ENCODE results near the gene IFITM1.
"Not testable (repeated sequence)": the region's sequence is repeated elsewhere in the genome, so short reads cannot be mapped to it uniquely, and the experiment has no call there.

IFITM1 gene

DNA sequence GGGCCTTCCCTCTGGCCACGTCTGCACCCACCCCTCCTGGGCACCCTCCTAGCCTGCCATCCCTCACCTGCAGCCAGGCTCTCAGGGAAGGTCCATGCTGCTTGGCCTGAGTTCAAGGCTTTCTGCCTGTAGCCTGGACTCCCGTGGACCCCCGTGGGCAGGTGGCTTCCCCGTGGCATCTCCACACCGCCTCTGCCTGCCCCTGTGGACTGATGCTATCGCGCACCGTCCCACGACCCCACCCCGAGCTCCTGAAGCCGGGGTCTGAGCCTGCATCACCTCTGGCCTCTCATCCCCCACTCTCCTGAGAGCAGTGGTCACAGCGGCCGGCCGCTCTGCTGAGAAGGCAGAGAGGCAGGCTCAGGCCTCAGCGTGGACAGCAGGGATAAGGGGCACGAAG lies 19.1 kb upstream of the IFITM1 start:
- DNase-seq: no peak

DNA sequence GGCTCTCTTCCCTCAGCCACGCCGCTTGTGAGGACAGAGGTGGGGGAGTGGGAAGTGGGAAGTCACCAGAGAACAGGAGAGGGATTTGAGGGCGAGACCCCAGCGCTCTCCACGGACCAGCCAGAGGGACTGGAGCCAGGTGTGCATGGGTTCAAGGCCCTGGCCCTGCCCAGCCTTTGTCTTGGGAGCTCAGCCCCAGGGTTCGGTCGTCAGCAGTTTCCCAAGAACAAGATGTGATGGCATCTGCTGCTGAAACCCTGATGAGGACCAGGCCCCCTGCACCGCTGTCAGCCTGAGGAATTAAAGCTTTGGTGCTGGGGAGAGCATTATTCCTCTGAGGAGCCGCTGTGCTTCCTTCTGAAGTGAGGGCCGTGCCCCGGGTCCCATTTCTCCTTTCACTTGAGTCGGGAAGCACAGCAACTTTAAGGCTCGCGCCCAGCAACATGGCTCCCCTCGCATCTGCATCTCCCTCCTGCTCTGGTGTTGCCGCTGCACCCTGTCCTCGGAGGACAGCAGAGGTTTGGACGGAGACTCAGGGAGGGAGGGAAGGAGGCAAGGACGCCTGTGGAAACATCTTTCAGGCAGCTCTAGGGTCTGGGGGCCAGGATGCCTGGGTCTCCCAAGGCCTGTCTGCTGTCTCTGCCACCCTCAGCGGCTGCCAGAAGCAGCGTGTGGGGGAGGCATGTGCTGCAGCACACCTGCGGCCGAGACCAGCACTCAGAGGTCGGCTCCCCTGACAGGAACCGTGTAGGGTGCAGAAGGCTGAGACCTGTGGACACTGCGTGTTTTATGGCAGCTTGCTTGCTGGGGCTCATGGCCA lies 18.3 kb upstream of the IFITM1 start:
- DNase-seq: no peak

DNA sequence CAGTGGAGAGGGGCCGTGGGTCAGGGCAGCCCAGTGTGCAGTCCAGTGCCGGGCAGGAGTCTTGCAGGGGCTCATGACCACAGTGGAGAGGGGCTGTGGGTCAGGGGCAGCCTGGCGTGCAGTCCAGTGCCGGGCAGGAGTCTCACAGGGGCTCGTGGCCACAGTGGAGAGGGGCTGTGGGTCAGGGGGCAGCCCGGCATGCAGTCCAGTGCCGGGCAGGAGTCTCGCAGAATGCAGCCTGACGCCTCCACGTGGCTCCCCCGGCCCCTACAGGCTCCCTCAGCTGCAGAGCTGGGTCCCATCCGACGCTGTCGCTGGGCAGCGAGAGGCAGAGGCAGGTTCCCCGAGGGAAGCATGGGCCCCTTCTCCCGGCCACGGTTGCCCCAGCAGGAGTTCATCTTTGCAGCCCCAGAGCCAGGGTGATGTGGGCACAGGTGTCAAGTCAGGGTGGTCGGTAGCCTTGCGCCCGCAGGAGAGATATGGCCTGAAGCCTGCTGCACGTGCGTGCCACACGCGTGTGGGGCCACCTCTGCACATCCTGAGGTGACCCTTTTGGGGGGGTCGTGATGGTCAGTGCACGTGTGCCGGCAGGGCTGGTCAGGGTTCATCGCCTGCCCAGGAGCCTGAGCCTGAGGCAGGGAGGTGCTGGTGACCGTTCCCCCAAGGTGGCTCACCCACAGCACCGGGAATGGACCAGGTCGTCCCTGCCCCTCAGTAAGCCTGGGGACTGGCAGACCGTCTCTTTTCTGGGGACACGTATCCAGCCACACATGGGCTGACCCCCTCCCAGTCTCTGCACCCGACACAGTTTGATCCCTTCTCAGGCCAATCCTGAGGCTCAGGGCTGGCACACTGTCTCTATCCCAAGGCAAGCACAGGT lies 17.4 kb upstream of the IFITM1 start:
- DNase-seq: no peak

DNA sequence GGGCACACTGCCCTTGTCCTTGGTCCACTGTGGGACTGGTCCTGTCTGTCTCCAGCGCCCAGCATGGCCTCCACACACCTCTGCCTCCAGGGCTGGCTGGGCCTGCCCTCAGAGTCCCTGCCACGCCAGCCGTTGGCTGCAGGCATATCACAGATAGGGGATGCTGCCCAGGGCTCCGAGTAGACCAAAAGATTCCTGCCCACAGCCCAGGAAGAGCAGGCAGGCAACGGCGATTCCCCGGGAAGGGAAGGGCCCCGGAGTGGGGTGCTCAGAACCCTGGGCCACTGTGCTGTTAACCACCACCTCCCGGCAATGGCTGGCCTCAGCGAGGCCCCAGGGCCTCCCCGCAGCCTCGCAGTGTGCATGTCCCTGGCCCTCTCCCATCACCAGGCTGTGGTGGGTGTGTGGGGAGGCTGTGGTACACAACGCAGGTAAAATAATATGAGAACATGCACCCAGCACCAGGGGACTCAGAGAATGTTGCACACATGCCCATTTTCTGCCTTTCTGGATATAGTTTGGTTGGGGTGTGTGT lies 16.7 kb upstream of the IFITM1 start:
- DNase-seq: peak in 1 of 2 experiments; percentile 12

DNA sequence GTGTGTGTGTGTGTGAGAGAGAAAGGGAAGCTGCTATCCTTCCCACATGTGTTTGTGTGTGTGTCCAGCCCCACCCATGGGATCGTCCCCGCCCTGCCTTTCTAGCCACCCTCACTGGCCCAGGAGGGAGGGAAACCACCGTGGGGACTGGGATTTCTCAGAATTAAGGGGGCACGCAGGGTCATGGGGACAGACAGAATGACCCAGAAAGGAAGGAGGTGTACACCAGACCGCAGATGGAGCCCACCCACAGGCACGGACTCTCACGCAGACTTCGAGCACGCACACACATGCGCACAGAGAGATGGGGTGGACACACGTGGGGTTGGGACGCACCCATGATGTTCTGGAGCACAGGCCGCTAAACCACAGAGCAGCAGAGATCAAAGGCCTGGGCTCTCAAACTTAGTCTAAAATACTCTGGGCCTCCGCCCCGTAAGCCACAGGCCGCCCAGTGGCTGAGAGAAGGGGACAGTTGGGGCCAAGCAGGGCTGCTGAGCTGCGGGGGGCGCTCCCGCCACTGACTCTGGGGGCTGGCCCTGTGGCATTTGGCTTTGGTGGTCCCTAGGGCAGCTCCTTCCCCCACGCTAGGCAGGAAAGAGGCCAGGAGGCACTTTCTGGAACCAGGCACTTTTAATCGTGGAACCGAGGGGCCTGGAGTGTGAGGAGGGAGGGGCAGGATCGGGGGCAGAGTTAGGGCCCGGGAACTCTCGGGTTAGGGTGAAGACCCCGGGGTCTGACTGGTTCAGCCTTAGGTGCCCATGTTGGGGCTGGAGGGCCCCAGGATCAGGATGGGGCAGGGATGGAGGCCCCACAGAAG lies 16.0 kb upstream of the IFITM1 start:
- DNase-seq: peak in 1 of 2 experiments; percentile 11

DNA sequence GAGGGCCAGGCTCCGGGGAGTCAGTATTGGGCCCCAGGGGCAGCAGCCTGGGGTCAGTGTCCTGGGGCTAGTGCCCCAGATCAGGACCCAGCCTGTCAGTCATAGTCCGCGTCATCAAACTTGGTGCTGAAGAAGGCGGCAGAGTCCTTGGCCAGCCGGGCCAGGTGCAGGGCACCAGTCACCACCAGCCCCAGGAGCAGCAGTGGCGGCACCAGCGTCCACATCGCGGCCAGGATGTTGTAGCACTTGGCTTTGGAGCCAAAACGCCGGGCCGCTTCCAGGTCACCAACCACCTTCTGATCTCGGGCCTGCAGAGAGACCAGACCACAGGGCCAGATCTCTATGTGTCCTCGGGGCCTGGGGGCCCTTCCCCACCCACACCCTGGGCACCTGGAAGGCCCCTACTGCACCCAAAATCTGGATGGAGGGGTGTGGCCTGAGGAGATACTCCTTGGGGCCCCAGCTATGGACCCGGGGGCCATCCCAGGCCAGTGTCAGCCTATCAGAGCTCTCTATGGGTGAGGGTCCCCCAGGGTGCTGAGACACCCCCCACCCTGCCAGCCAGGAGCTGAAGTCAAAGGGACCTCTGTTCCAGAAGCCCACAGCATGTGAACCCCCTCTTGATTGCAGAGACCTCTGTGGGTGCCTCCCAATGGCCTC lies 15.3 kb upstream of the IFITM1 start:
- DNase-seq: peak in 1 of 2 experiments; percentile 11

DNA sequence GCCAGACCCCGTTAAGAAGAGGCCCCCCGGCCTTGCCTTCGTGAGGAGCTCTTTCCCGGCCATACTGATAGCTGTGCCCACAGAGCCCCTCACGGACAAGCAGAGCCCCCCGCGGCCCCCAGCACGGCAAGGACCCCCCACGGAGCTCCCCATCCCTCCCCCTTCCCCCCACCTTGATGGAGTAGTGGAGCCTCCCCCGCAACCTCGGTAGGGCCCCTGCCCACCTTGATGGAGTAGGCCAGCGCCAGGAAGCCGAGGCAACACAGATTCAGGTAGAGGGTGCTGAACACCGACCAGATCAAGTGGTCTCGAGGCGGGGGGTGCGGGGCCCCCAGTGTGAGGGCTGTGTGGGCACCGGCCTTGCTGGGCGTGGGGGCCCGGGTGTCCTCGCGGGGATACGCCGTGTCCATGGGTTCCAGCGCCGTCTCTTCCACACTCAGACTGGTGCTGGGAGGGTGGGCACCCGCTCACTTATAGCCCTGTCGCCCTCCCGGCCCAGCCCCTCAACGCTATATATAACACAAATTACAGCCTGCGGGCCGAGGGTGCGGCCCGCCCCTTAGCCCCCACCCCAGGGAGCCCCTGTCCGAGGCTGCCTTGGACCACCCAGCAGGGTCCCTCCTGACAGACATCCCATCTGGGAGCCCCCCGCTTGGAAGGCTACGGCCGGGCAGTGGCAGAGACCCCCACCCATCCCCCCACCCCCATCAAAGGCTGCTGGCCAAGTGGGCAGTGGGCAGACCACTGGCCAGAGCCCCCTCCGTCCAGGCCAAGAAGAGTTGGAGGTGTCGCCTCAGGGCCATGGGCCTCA lies 14.6 kb upstream of the IFITM1 start, which contains the start of gene IFITM5:
Gene IFITM5 (minus strand): TSS at position 446 of the 811 bp plus-strand sequence. CDS start 36 bp downstream, at position 410.
- peak in 1 of 2 experiments; percentile 9 for DNase-seq

DNA sequence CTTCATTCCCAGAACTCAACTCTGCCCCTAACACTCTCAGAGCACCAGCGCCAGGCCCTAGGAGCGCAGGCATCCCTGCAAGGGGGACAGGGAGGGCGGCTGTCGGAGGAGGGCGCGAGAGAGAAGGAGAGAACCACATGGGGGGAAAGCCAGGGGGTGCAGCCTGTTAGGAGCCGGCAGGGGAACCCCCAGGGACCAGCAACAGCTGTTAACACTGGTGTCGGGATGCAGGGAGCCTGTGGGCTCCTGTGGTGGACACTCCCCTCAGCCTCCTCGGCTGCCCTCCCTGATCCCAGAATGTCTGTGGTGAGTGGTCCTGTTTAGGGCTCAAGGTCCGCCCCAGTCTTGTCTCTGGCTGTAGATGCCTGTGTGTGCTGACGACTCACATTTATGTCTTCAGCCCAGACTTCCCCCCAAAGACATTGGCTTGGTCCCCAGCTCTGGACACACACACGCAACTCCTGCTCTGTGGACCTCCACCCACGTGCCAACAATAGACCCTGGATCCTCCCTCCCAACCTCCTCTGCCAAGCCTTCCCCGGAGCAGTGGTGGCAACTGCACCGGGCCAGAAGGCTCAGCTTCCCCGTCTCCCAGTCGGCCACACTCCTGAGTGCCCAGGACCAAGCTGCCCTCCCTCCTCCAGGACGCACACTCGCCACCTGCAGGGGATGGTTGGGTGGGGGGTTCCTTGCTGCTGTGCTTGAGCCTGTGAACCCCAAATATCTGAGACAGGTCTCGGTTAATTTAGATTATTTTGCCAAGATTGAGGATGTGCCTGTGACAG lies 13.7 kb upstream of the IFITM1 start:
- DNase-seq: no peak

DNA sequence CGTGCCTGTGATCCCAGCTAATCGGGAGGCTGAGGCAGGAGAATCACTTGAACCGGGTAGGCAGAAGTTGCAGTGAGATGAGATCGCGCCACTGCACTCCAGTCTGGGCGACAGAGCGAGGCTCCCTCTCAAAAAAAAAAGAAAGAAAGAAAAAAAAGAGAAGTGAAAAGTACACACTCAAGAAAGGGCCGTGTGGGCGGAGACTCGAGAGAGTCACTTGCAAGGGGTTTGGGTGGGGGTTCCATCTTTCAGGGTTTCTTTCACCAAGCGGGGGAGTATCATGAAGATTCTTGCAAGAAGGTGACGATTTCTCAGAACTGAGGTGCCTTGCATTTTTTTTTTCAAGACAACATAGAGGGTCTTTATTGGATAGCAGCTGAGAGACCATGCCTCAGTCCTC lies 10.5 kb upstream of the IFITM1 start:
- DNase-seq: no peak

DNA sequence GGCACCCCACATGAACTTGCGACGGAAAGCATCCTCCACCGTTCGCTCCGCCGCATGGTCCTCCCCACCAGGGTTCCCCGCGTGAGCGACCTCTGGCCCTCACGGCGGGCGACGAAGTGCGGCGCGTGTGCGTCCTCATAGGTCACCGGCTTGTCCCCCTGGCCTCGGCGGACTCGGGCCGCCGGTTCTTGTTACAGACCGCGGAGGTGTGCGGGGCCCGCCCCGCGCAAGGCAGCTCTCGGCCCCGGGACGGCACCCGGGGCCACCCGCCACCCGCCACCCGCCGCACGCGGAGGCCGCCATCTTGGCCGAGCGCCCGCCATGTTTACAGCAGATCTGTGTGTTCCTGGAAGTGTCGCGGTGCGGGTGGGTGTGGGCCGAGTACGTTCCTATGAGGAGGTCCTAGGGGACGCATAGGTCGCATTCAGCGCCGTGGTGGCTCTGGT lies 9.8 kb upstream of the IFITM1 start:
- DNase-seq: no peak

DNA sequence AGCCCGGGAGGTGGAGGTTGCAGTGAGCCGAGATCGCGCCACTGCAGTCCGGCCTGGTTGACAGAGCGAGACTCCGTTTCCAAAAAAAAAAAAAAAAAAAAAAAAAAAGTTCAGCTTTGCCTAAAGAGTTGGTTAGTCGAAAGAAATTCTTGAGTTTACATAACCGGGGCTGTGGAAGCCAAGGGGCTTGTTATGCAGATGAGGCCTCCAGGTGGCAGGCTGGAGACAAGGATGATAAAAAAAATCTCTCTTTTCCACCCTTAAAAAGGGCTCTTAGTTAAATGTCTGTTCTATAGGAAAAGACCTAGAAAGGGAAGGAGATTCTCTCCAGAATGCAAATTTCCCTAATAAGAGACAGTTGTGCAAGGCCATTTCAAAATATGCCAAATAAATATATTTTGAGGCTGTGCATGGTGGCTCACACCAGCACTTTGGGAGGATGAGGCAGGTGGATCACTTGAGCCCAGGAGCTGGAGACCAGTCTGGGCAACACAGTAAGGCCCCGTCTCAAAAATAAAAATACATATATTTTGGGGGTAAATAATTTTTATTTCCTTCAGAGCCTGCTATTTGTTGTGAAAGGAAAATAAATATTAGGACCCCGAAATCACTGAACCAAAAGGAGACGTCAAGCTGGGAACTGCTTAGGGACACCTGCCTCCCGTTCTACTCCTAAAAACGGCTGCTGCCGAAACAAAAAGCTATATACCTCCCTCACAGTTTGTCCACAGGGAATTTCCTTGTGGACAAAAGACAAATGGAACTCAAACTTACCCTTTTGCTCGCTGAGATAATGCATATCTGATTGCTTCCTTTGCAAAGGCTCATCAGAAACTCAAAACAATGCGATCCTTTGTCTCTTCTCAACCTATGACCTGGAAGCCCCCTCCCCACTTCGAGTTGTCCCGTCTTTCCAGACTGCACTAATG lies 8.7 kb upstream of the IFITM1 start:
- peak; percentile 62 to 65 for DNase-seq

DNA sequence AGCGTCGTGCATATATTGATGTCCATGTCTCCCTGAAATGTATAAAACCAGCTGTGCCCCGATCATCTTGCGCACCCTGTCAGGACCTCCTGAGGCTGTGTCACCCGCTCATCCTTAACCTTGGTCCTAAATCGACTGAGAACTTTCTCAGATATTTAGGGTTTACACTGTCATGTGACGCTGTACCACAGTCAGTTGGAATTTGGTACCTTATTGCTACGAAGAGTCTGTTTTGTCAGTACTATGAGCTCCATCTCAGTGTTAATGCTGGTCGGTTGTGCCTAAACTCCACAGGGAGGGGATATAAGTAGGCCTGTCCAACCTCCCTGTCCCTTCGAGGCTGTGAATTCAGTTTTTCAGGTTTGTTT lies 8.0 kb upstream of the IFITM1 start:
- DNase-seq: no peak

DNA sequence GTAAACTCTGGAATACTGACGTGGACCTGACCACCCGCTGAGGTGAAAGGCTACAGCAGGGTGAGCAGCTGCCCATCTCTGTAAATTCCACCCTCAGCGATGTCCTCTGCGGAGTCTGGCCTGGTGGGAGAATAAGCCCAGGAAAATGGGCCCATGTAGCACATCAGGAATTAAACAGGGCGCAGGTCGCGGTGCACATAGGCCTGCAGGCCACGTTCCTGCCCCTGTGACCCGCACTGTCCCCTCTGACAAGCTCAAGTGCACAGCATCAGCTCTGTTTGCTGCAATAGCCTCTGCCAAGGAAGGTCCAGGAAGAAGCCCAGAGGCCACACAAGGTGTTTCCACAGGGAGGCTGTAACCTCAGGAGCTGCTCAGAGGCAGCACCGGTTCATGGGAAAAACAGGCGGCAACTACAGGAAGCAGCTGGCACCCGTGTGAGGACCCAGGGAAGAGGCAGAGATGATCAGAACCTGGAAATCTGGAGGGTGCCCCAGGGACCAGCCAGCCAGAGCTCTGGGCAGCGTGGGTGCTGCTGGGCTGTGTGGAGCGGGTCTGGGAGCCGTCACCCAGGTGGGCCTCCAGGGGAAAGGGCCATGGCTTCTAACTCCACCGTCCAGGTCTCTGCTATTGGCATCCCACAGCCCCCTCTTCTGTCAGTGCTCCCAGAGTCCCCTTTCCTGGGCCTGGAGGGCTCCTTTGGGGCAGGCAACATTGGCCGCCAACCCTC lies 7.0 kb upstream of the IFITM1 start:
- DNase-seq: no peak

DNA sequence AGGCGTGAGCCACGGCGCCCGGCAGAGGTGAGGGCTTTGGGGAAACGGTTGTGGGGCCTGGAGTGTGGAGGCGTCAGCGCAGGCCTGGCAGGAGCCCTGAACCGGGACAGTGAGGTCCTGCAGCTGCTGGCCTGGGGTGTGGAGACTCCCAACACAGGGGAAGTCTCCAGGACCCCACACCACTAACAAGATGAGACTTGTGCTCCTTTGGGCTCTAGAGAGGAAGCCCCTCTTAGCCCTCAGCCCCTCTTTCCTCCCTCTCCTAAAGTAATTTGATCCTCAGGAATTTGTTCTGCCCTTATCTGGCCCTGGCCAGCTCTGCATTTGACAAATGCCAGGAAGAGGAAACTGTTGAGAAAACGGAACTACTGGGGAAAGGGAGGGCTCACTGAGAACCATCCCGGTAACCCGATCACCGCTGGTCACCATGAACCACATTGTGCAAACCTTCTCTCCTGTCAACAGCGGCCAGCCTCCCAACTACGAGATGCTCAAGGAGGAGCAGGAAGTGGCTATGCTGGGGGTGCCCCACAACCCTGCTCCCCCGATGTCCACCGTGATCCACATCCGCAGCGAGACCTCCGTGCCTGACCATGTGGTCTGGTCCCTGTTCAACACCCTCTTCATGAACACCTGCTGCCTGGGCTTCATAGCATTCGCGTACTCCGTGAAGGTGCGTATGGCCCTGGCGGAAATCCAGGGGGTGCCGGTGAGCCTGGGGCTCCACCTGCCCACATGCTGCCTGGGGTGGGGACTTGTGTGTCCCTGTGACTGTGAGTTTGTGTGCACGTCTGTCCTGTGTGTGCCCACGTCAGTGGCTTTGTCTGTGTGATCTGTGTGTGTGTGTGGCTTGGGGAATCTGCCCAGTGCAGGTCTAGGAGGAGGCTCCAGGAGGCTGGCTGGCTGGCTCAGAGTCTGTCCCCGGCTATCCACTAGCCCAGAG lies 5.8 kb upstream of the IFITM1 start, which contains the start of gene IFITM2:
Gene IFITM2 (plus strand): TSS at position 51 of the 943 bp plus-strand sequence. CDS start 377 bp downstream, at position 428.
- peak in 1 of 2 experiments; percentile 35 for DNase-seq

DNA sequence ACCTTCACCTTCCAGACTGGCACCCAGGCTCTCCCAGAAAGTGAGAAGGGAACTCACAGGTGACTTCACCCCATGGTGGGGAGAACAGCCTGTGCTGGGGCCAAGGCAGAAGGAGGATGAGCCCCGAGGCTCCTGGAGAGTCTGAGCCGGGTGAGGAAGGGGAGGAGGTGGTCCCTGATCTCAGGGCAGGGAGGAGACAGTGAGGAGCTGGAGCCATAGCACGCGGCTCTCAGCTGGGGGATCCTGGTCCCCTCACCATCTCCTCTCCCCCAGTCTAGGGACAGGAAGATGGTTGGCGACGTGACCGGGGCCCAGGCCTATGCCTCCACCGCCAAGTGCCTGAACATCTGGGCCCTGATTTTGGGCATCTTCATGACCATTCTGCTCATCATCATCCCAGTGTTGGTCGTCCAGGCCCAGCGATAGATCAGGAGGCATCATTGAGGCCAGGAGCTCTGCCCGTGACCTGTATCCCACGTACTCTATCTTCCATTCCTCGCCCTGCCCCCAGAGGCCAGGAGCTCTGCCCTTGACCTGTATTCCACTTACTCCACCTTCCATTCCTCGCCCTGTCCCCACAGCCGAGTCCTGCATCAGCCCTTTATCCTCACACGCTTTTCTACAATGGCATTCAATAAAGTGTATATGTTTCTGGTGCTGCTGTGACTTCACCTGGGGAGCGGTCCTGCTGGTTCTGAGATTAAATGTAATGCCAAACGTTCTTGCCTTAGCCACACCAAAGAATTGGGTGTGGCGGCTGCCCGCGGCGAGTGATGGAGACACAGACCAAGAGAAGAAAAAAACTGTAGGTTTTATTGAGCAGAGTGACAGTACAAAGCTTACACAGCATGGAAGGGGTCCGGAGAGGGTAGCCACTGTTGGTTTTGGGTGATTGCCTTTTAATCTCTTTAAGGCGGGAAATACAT lies 4.8 kb upstream of the IFITM1 start:
- not testable (repeated sequence) for DNase-seq

All from activated CD4-positive, alpha-beta T cell treated with anti-CD3 and anti-CD28 coated beads, Interleukin-2, amount 50 U/mL, for 4 hours (primary cell).